SK-N-SH (cell line): Measurements from ENCODE around the gene UBE3C.

Experiments used
- EP300 ChIP-seq, 2 experiments: IDR thresholded peaks; 2 replicates each; pipeline versions ENCODE4 v1.4.0 to v1.6.1; 2012; ENCODE audit warnings: borderline replicate concordance in 1 of 2, low read depth in 1 of 2, low read length in 1 of 2
- POLR2AphosphoS5 ChIP-seq: IDR thresholded peaks from 2 replicates; pipeline ENCODE4 v1.6.1; 2012; ENCODE audit warnings: low read depth, low read length
- RAD21 ChIP-seq: IDR thresholded peaks from 2 replicates; pipeline ENCODE4 v1.6.1; 2012; ENCODE audit warnings: mild to moderate bottlenecking, low read length
- SMC3 ChIP-seq: IDR thresholded peaks from 2 replicates; pipeline ENCODE4 v1.6.1; 2012; ENCODE audit warnings: low read depth, low read length, improper control_type of control experiment
- TF ChIP-seq, protein P1 (sequence below): fragments of 200-600 bp; sonication (generic); IDR thresholded peaks from 2 replicates; pipeline ENCODE4 v1.6.1; 2017; ENCODE audit warnings: antibody characterized with exemption, mild to moderate bottlenecking, moderate library complexity
- TF ChIP-seq, protein P2 (sequence below): IDR thresholded peaks from 2 replicates; pipeline ENCODE4 v1.6.1; 2012; ENCODE audit warnings: mild to moderate bottlenecking, low read depth, low read length, moderate library complexity
- TF ChIP-seq, protein P3 (sequence below): IDR thresholded peaks from 2 replicates; pipeline ENCODE4 v1.4.0; 2012; ENCODE audit warnings: low read depth
- TF ChIP-seq, protein P4 (sequence below): IDR thresholded peaks from 2 replicates; pipeline ENCODE4; 2012

DNA sequence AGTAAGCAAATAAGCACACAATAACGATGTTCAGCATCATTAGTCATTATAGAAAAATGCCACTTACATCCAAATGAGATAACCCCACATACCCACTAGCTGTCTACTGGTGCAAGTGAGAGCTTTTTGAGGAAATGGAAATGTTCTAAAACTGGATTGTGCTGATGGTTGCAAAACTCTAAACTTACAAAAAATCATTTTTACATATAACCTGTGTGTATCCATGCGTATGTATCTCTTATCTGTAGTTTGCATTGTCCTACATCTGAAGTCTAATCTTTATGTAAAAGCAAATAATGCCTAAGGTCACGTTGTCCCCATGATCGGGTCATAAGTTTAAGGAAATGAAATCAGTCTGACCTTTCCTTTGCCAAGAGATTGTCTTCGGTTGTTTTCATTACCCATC, 116.5 kb downstream of the UBE3C start:
- TF ChIP-seq RAD21 (no peak), SMC3 (no peak), EP300 (IDR thresholded peaks at IDR 0.05; ENCODE audit: borderline replicate concordance in 1 of 2, low read depth in 1 of 2, low read length in 1 of 2) (no peak), POLR2AphosphoS5 (no peak)
- TF ChIP-seq, protein P1, sequence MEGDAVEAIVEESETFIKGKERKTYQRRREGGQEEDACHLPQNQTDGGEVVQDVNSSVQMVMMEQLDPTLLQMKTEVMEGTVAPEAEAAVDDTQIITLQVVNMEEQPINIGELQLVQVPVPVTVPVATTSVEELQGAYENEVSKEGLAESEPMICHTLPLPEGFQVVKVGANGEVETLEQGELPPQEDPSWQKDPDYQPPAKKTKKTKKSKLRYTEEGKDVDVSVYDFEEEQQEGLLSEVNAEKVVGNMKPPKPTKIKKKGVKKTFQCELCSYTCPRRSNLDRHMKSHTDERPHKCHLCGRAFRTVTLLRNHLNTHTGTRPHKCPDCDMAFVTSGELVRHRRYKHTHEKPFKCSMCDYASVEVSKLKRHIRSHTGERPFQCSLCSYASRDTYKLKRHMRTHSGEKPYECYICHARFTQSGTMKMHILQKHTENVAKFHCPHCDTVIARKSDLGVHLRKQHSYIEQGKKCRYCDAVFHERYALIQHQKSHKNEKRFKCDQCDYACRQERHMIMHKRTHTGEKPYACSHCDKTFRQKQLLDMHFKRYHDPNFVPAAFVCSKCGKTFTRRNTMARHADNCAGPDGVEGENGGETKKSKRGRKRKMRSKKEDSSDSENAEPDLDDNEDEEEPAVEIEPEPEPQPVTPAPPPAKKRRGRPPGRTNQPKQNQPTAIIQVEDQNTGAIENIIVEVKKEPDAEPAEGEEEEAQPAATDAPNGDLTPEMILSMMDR = no peak
- TF ChIP-seq, protein P2, sequence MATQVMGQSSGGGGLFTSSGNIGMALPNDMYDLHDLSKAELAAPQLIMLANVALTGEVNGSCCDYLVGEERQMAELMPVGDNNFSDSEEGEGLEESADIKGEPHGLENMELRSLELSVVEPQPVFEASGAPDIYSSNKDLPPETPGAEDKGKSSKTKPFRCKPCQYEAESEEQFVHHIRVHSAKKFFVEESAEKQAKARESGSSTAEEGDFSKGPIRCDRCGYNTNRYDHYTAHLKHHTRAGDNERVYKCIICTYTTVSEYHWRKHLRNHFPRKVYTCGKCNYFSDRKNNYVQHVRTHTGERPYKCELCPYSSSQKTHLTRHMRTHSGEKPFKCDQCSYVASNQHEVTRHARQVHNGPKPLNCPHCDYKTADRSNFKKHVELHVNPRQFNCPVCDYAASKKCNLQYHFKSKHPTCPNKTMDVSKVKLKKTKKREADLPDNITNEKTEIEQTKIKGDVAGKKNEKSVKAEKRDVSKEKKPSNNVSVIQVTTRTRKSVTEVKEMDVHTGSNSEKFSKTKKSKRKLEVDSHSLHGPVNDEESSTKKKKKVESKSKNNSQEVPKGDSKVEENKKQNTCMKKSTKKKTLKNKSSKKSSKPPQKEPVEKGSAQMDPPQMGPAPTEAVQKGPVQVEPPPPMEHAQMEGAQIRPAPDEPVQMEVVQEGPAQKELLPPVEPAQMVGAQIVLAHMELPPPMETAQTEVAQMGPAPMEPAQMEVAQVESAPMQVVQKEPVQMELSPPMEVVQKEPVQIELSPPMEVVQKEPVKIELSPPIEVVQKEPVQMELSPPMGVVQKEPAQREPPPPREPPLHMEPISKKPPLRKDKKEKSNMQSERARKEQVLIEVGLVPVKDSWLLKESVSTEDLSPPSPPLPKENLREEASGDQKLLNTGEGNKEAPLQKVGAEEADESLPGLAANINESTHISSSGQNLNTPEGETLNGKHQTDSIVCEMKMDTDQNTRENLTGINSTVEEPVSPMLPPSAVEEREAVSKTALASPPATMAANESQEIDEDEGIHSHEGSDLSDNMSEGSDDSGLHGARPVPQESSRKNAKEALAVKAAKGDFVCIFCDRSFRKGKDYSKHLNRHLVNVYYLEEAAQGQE = no peak
- TF ChIP-seq, protein P3, sequence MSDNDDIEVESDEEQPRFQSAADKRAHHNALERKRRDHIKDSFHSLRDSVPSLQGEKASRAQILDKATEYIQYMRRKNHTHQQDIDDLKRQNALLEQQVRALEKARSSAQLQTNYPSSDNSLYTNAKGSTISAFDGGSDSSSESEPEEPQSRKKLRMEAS = no peak
- TF ChIP-seq, protein P4, sequence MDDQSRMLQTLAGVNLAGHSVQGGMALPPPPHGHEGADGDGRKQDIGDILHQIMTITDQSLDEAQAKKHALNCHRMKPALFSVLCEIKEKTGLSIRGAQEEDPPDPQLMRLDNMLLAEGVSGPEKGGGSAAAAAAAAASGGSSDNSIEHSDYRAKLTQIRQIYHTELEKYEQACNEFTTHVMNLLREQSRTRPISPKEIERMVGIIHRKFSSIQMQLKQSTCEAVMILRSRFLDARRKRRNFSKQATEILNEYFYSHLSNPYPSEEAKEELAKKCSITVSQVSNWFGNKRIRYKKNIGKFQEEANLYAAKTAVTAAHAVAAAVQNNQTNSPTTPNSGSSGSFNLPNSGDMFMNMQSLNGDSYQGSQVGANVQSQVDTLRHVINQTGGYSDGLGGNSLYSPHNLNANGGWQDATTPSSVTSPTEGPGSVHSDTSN = no peak
